Kidney (tissue), 14 donors: ENCODE measurements around the gene CNOT6. TPM values are rescaled to one million over a fixed set of nuclear protein-coding genes. Genes with fewer than 3 reads are reported as not detected.

Source experiments
- DNase-seq, 5 donors: peaks; one replicate each; pipeline ENCODE4 v3.0.0-alpha.2; 2013 to 2020
- FAIRE-seq: peaks from 2 replicates; lab custom pipeline; 2012; peaks lifted over from hg19 to GRCh38; lab: Jason Lieb, UNC
- H3K27ac ChIP-seq, 2 donors: one replicate each; pipeline ENCODE4 v1.7.0; 2013; ENCODE audit warnings: low read depth in 2 of 2, low read length in 2 of 2, inconsistent platforms in 1 of 2
- H3K27me3 ChIP-seq: one replicate; pipeline ENCODE4 v1.7.1; 2013; ENCODE audit warnings: low read length, inconsistent platforms; ENCODE audit not compliant: control insufficient read depth, insufficient read depth
- H3K36me3 ChIP-seq, 3 donors: one replicate each; pipeline versions ENCODE4 v1.7.0 to v1.7.1; 2013; ENCODE audit warnings: low read length in 3 of 3, control low read depth in 1 of 3, inconsistent platforms in 1 of 3; ENCODE audit not compliant: insufficient read depth in 3 of 3, control insufficient read depth in 2 of 3
- H3K4me1 ChIP-seq, 3 donors: one replicate each; pipeline versions ENCODE4 v1.7.0 to v1.7.1; 2013; ENCODE audit warnings: low read length in 3 of 3, inconsistent platforms in 1 of 3, low read depth in 1 of 3; ENCODE audit not compliant: control insufficient read depth in 2 of 3, insufficient read depth in 2 of 3
- H3K4me3 ChIP-seq, 3 donors: one replicate each; pipeline versions ENCODE4 v1.7.0 to v1.8.1; 2013; ENCODE audit warnings: low read length in 3 of 3, control low read depth in 1 of 3, inconsistent platforms in 1 of 3
- H3K9ac ChIP-seq, 3 donors: one replicate each; pipeline versions ENCODE4 v1.7.0 to v1.7.1; 2013; ENCODE audit warnings: low read length in 3 of 3, control low read depth in 1 of 3, inconsistent platforms in 1 of 3
- H3K9me3 ChIP-seq, 3 donors: one replicate each; pipeline versions ENCODE4 v1.7.0 to v1.7.1; 2013; ENCODE audit warnings: low read length in 3 of 3, control low read depth in 1 of 3, inconsistent platforms in 1 of 3; ENCODE audit not compliant: control insufficient read depth in 2 of 3, insufficient read depth in 1 of 3
- intact Hi-C: fragments of 100-400 bp; cut with DNase I; formaldehyde crosslinking; loops from one replicate; pipeline ENCODE4 v1.11.1; 2022
- polyA plus RNA-seq: library from polyadenylated mRNA; stranded (reverse); fragments of 350-450 nt; fragmentation: Illumina TruSeq; extraction: RNeasy Lipid Tissue Mini Kit (QIAGEN cat#74804); gene quantifications from one replicate; pipeline ENCODE4 v1.2.3, GENCODE V29; 2014; ENCODE audit warnings: low read depth, low replicate concordance; ENCODE audit not compliant: insufficient read depth
- total RNA-seq: library from RNA; stranded (reverse); fragmentation: NEBNext Ultra II Directional; extraction: Animal tissue kit (Norgen Biotek cat#: 25700); gene quantifications from one replicate; pipeline ENCODE4 v1.2.1, GENCODE V29; 2021
- TF ChIP-seq, protein P1 (sequence below): IDR thresholded peaks from 3 replicates; pipeline ENCODE4 v1.5.1; 2012; ENCODE audit warnings: mild to moderate bottlenecking, moderate library complexity, borderline replicate concordance; ENCODE audit not compliant: insufficient read depth; ENCODE audit errors: extremely low read depth
- donor health status: control.
- donor health status: control.
- donor health status: control.
- donor health status: control.
- donor health status: control.
- donor health status: DM: yes; HTN: yes; CAD: no.
- donor health status: Normal renal cell carcinoma (clear cell type).

The CNOT6 gene
- total and polyA plus RNA-seq, 2 donors from 2014 or later, result 5.9 to 25.7 TPM

DNA sequence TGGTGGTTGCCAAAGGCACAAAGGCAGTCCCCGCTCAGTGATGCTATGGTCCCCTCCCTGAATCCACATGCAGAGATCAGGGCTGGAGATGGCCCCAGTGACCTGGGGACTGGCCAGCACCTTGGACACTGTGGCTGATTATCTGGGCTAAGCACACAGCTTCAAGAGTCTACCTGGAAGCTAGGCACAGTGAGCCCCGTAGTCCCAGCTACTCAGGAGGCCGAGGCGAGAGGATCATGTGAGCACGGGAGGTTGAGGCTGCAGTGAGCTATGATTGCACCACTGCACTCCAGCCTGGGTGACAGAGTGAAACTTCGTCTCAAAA lies 105.4 kb downstream of the CNOT6 start:
- no peaks in the 10 kb centered on the region for H3K4me1 ChIP-seq
- DNase-seq, result peak in 1 of 5 donors; percentile 39
- no peak overlapping the region for H3K27ac ChIP-seq
- H3K9ac ChIP-seq, result no peak overlapping the region
- intact Hi-C loops, result no loop called here
- TF ChIP-seq, protein P1, sequence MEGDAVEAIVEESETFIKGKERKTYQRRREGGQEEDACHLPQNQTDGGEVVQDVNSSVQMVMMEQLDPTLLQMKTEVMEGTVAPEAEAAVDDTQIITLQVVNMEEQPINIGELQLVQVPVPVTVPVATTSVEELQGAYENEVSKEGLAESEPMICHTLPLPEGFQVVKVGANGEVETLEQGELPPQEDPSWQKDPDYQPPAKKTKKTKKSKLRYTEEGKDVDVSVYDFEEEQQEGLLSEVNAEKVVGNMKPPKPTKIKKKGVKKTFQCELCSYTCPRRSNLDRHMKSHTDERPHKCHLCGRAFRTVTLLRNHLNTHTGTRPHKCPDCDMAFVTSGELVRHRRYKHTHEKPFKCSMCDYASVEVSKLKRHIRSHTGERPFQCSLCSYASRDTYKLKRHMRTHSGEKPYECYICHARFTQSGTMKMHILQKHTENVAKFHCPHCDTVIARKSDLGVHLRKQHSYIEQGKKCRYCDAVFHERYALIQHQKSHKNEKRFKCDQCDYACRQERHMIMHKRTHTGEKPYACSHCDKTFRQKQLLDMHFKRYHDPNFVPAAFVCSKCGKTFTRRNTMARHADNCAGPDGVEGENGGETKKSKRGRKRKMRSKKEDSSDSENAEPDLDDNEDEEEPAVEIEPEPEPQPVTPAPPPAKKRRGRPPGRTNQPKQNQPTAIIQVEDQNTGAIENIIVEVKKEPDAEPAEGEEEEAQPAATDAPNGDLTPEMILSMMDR, result no peak
- FAIRE-seq, result no peak
- no peaks in the 10 kb centered on the region for H3K9me3 ChIP-seq
- no peaks in the 10 kb centered on the region for H3K27me3 ChIP-seq
- H3K36me3 ChIP-seq, result no peaks in the 10 kb centered on the region
- H3K4me3 ChIP-seq, result no peak overlapping the region

DNA sequence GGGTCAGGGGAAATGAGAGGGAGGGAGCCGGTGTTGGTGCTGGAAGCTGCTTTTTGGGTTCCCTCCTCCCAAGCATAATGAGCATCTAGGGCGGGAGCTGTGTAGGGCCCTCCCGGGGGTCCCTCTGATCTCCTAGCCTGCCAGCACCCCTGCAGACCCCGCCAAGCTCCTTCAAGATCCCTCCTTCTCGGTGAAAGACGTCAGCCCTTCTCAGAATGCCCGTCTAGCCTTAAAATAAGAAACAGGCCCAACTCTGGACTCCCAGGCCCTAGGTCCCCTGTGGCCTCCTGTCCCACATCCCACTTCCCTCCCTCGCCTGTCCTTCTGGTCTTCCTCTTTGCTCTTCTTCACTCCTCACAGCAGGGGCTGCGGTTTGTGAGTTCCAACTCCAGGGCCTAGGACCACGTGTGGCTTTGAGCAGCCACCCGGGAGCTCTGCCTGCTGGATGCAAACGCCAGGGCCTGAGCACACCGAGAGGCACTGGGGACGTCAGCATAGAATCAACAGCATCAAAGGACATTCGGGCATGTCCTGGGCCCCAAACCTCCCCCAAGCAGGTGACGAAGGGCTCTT lies 105.9 kb downstream of the CNOT6 start:
- TF ChIP-seq, protein P1, result no peak
- no peak overlapping the region for H3K27ac ChIP-seq
- no peaks in the 10 kb centered on the region for H3K27me3 ChIP-seq
- H3K4me3 ChIP-seq, result no peak overlapping the region
- no peak overlapping the region for H3K9ac ChIP-seq
- DNase-seq (peak in 2 of 5 donors; percentile 5 to 27), FAIRE-seq (no peak)
- intact Hi-C loops, result no loop called here
- no peaks in the 10 kb centered on the region for H3K36me3 ChIP-seq
- no peaks in the 10 kb centered on the region for H3K9me3 ChIP-seq
- H3K4me1 ChIP-seq, result no peaks in the 10 kb centered on the region

DNA sequence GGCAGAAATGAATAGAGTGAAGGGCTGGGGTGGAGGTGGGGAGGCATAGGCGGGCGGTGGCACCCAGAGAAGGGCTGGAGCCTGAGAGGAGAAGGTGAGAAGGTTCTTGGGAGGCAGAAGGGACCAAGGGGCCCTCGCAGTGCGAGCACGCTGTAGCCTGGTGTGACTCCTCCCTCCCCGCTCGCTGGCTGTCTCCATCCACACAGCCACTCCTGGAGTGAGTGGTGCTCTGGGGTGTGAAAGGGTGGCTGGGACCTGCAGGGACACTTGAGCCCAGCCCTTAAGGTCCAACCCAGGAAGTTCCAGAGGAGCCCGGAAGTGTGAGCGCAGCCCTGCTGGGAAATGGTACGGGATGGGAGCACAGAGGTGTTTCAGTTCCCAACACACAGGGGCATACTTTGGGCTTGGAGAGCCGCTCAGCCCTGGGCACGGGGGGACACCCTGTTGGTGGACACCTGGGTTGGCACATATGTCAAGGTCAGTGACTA lies 106.4 kb downstream of the CNOT6 start:
- Histone ChIP-seq H3K27ac (no peak overlapping the region), H3K9ac (no peak overlapping the region), H3K27me3 (no peaks in the 10 kb centered on the region), H3K36me3 (no peaks in the 10 kb centered on the region), H3K9me3 (no peaks in the 10 kb centered on the region), H3K4me3 (no peak overlapping the region), H3K4me1 (no peaks in the 10 kb centered on the region)
- intact Hi-C loops, result no loop called here
- DNase-seq, result peak in 2 of 5 donors; percentile 26 to 57
- TF ChIP-seq, protein P1, result no peak
- FAIRE-seq, result no peak
